ENCODE results near the gene LGALS3.

LGALS3 gene

GRCh38 chr14:55094292-55095157, 34.5 kb upstream of the LGALS3 start:
- H3K4me3 ChIP-seq (ENCODE audit: insufficient read depth, low read length, poor library complexity, severe bottlenecking), result no peak overlapping the region
- TF ChIP-seq, protein P1, sequence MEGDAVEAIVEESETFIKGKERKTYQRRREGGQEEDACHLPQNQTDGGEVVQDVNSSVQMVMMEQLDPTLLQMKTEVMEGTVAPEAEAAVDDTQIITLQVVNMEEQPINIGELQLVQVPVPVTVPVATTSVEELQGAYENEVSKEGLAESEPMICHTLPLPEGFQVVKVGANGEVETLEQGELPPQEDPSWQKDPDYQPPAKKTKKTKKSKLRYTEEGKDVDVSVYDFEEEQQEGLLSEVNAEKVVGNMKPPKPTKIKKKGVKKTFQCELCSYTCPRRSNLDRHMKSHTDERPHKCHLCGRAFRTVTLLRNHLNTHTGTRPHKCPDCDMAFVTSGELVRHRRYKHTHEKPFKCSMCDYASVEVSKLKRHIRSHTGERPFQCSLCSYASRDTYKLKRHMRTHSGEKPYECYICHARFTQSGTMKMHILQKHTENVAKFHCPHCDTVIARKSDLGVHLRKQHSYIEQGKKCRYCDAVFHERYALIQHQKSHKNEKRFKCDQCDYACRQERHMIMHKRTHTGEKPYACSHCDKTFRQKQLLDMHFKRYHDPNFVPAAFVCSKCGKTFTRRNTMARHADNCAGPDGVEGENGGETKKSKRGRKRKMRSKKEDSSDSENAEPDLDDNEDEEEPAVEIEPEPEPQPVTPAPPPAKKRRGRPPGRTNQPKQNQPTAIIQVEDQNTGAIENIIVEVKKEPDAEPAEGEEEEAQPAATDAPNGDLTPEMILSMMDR (IDR thresholded peaks at IDR 0.05; ENCODE audit: insufficient read depth, low read length, poor library complexity, severe bottlenecking), result no peak
- TF ChIP-seq EZH2phosphoT487 (conservative IDR thresholded peaks at IDR 0.05; ENCODE audit: low read length), result no peak
- no peak overlapping the region for H2AFZ ChIP-seq (ENCODE audit: low read depth, low read length, severe bottlenecking)
- H3F3A ChIP-seq (ENCODE audit: insufficient read depth), result peaks cover 14% of the 10 kb centered on the region
- no peak overlapping the region for H3K4me2 ChIP-seq (ENCODE audit: low read depth, low read length, poor library complexity, severe bottlenecking)
- no peak overlapping the region for H3K27ac ChIP-seq (ENCODE audit: low read depth, low read length)
- H3K79me2 ChIP-seq (ENCODE audit: insufficient read depth, low read length), result no peaks in the 10 kb centered on the region
- H3K27me3 ChIP-seq (ENCODE audit: low read length), result no peaks in the 10 kb centered on the region
- H4K20me1 ChIP-seq (ENCODE audit: low read depth, low read length), result no peaks in the 10 kb centered on the region
- no peaks in the 10 kb centered on the region for H3K9me3 ChIP-seq (ENCODE audit: insufficient read depth, low read length)
- H3K9me2 ChIP-seq (replicated peaks; ENCODE audit: insufficient read depth, low read length), result no peaks in the 10 kb centered on the region
- no peak overlapping the region for H3K9ac ChIP-seq (ENCODE audit: low read length)
- no peaks in the 10 kb centered on the region for H3K36me3 ChIP-seq (ENCODE audit: low read length)

DNA sequence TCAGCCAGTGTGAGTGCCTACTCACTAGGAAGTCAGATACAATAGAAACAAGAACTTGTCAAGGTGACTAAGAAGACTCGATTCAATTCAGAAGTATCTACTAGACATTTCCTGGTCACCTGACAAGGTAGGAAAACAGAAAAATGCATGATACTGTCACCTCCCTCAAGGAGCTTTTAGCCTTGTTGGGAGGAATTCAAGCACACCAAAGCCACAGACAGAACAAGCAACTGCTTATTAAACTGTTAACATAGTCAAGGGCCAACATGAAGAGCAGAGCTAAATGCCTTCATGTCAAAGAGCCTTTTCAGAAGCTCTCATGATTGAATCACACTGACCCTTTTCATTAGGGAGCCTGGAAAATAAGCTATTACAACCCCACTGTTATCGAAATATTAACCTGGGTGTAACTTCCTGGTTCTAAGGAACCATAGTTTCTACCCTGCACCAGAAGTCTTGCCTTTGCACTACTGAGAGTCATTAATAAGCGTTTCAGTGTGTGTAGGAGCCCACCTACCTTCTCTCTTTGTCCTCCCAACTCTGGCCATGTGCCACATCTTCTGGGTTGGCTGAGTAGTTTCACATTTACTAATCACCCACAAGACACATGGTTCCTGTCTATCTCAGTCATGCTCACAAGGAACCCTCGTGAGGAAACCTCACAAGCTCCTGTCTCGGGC, 31.0 kb upstream of the LGALS3 start:
- no peaks in the 10 kb centered on the region for H3K36me3 ChIP-seq (ENCODE audit: low read length)
- peak overlapping the region; percentile 47 for H3K27ac ChIP-seq (ENCODE audit: low read depth, low read length)
- no peak overlapping the region for H3K4me3 ChIP-seq (ENCODE audit: insufficient read depth, low read length, poor library complexity, severe bottlenecking)
- peak overlapping the region; percentile 5; the same call in 1 of the 2 replicates for H3K9ac ChIP-seq (ENCODE audit: low read length)
- H4K20me1 ChIP-seq (ENCODE audit: low read depth, low read length), result no peaks in the 10 kb centered on the region
- peaks cover 32% of the 10 kb centered on the region for H3F3A ChIP-seq (ENCODE audit: insufficient read depth)
- no peaks in the 10 kb centered on the region for H3K9me2 ChIP-seq (replicated peaks; ENCODE audit: insufficient read depth, low read length)
- no peaks in the 10 kb centered on the region for H3K27me3 ChIP-seq (ENCODE audit: low read length)
- no peaks in the 10 kb centered on the region for H3K79me2 ChIP-seq (ENCODE audit: insufficient read depth, low read length)
- no peak for TF ChIP-seq EZH2phosphoT487 (conservative IDR thresholded peaks at IDR 0.05; ENCODE audit: low read length)
- no peaks in the 10 kb centered on the region for H3K9me3 ChIP-seq (ENCODE audit: insufficient read depth, low read length)
- peak overlapping the region; percentile 26 for H3K4me2 ChIP-seq (ENCODE audit: low read depth, low read length, poor library complexity, severe bottlenecking)
- H2AFZ ChIP-seq (ENCODE audit: low read depth, low read length, severe bottlenecking), result peak overlapping the region; percentile 71

- Histone ChIP-seq H3F3A (ENCODE audit: insufficient read depth) (peaks cover 37% of the 10 kb centered on the region), H3K27me3 (ENCODE audit: low read length) (no peaks in the 10 kb centered on the region), H3K79me2 (ENCODE audit: insufficient read depth, low read length) (no peaks in the 10 kb centered on the region), H4K20me1 (ENCODE audit: low read depth, low read length) (no peaks in the 10 kb centered on the region), H2AFZ (ENCODE audit: low read depth, low read length, severe bottlenecking) (peak overlapping the region; percentile 71), H3K36me3 (ENCODE audit: low read length) (no peaks in the 10 kb centered on the region), H3K9ac (ENCODE audit: low read length) (peak overlapping the region; percentile 5; the same call in 1 of the 2 replicates), H3K27ac (ENCODE audit: low read depth, low read length) (peak overlapping the region; percentile 47), H3K4me3 (ENCODE audit: insufficient read depth, low read length, poor library complexity, severe bottlenecking) (no peak overlapping the region), H3K4me2 (ENCODE audit: low read depth, low read length, poor library complexity, severe bottlenecking) (peak overlapping the region; percentile 26), H3K9me3 (ENCODE audit: insufficient read depth, low read length) (no peaks in the 10 kb centered on the region), H3K9me2 (replicated peaks; ENCODE audit: insufficient read depth, low read length) (no peaks in the 10 kb centered on the region)
- TF ChIP-seq, protein P1 (IDR thresholded peaks at IDR 0.05; ENCODE audit: insufficient read depth, low read length, poor library complexity, severe bottlenecking), result no peak
- TF ChIP-seq EZH2phosphoT487 (conservative IDR thresholded peaks at IDR 0.05; ENCODE audit: low read length), result no peak
These were observed 30.5 kb upstream of the LGALS3 start for GRCh38 chr14:55098561-55098898.

DNA sequence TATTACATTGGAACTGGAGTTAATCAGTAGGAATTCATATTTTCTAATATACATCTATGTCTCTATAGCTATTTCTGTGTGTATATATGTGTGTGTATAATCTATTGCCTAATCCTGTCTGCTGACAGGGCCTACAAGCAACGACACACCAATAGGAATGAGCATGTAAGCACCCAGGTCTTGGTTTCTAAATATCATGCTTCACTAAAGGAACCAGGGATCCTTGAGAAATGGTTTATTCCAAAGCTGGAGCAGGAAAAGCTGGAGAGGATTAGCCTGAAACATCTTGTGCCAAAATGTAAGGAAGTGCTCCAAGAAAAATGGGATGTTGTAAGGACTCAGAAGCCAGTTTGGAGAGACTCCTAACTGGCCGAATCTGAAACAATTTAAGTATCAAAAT, 29.3 kb upstream of the LGALS3 start:
- Histone ChIP-seq H4K20me1 (ENCODE audit: low read depth, low read length) (no peaks in the 10 kb centered on the region), H3K27me3 (ENCODE audit: low read length) (no peaks in the 10 kb centered on the region), H3K36me3 (ENCODE audit: low read length) (no peaks in the 10 kb centered on the region), H3K9ac (ENCODE audit: low read length) (no peak overlapping the region), H3K9me2 (replicated peaks; ENCODE audit: insufficient read depth, low read length) (no peaks in the 10 kb centered on the region), H3K27ac (ENCODE audit: low read depth, low read length) (no peak overlapping the region), H3K79me2 (ENCODE audit: insufficient read depth, low read length) (no peaks in the 10 kb centered on the region), H3K4me3 (ENCODE audit: insufficient read depth, low read length, poor library complexity, severe bottlenecking) (no peak overlapping the region), H3F3A (ENCODE audit: insufficient read depth) (peaks cover 43% of the 10 kb centered on the region), H2AFZ (ENCODE audit: low read depth, low read length, severe bottlenecking) (no peak overlapping the region), H3K9me3 (ENCODE audit: insufficient read depth, low read length) (no peaks in the 10 kb centered on the region), H3K4me2 (ENCODE audit: low read depth, low read length, poor library complexity, severe bottlenecking) (no peak overlapping the region)
- TF ChIP-seq, protein P1 (IDR thresholded peaks at IDR 0.05; ENCODE audit: insufficient read depth, low read length, poor library complexity, severe bottlenecking), result no peak
- TF ChIP-seq EZH2phosphoT487 (conservative IDR thresholded peaks at IDR 0.05; ENCODE audit: low read length), result no peak

All from SU-DHL-6 (cell line).